BE2C (cell line): Measurements from ENCODE around the gene OTOA.
"Not testable (repeated sequence)": the region's sequence is repeated elsewhere in the genome, so short reads cannot be mapped to it uniquely, and the experiment has no call there.

Experiments
- DNase-seq: peaks from one replicate; pipeline ENCODE4 v3.0.0-alpha.2; 2020
- H3K27me3 ChIP-seq: fragments of 250-450 bp; sonication (Bioruptor Pico); 2 replicates; pipeline ENCODE4 v1.5.1; 2020; ENCODE audit warnings: mild to moderate bottlenecking
- H3K36me3 ChIP-seq: fragments of 250-450 bp; sonication (Bioruptor Pico); 2 replicates; pipeline ENCODE4 v1.5.1; 2020; ENCODE audit warnings: mild to moderate bottlenecking
- H3K4me1 ChIP-seq: fragments of 250-450 bp; sonication (Bioruptor Pico); 2 replicates; pipeline ENCODE4 v1.5.1; 2020
- H3K4me3 ChIP-seq: 2 replicates; pipeline ENCODE4 v1.5.1; 2011; ENCODE audit warnings: low read depth, low read length
- H3K9me3 ChIP-seq: fragments of 250-450 bp; sonication (Bioruptor Pico); 2 replicates; pipeline ENCODE4 v1.5.1; 2020
- CTCF ChIP-seq: IDR thresholded peaks from 2 replicates; pipeline ENCODE4 v1.5.1; 2012; ENCODE audit warnings: mild to moderate bottlenecking, low read depth, low read length

OTOA gene

GRCh38 chr16:21685034-21685455, 21.3 kb downstream of the OTOA start:
- no peaks in the 10 kb centered on the region for H3K4me1 ChIP-seq
- H3K36me3 ChIP-seq = no peaks in the 10 kb centered on the region
- no peak overlapping the region for H3K4me3 ChIP-seq
- H3K9me3 ChIP-seq = no peaks in the 10 kb centered on the region
- DNase-seq = no peak
- TF ChIP-seq CTCF = no peak
- no peaks in the 10 kb centered on the region for H3K27me3 ChIP-seq

GRCh38 chr16:21689107-21689506, 25.3 kb downstream of the OTOA start:
- no peaks in the 10 kb centered on the region for H3K4me1 ChIP-seq
- no peak overlapping the region for H3K4me3 ChIP-seq
- H3K27me3 ChIP-seq = no peaks in the 10 kb centered on the region
- H3K9me3 ChIP-seq = no peaks in the 10 kb centered on the region
- no peak for TF ChIP-seq CTCF
- no peak for DNase-seq
- no peaks in the 10 kb centered on the region for H3K36me3 ChIP-seq

GRCh38 chr16:21690967-21691366, 27.2 kb downstream of the OTOA start:
- not testable (repeated sequence) for H3K4me1 ChIP-seq

GRCh38 chr16:21694609-21695008, 30.8 kb downstream of the OTOA start:
- Histone ChIP-seq H3K4me3 (no peak overlapping the region), H3K4me1 (no peaks in the 10 kb centered on the region), H3K27me3 (no peaks in the 10 kb centered on the region), H3K36me3 (no peaks in the 10 kb centered on the region), H3K9me3 (no peaks in the 10 kb centered on the region)
- TF ChIP-seq CTCF = no peak
- no peak for DNase-seq

More at GRCh38 chr16:21690967-21691366, 27.2 kb downstream of the OTOA start:
- H3K36me3 ChIP-seq, DNase-seq, H3K27me3 ChIP-seq, H3K9me3 ChIP-seq, H3K4me3 ChIP-seq: not testable (repeated sequence)

GRCh38 chr16:21697032-21697431, 33.3 kb downstream of the OTOA start:
- no peak for DNase-seq
- no peaks in the 10 kb centered on the region for H3K27me3 ChIP-seq
- no peaks in the 10 kb centered on the region for H3K9me3 ChIP-seq
- no peak for TF ChIP-seq CTCF
- H3K4me1 ChIP-seq = no peaks in the 10 kb centered on the region
- H3K36me3 ChIP-seq = no peaks in the 10 kb centered on the region
- no peak overlapping the region for H3K4me3 ChIP-seq

GRCh38 chr16:21698169-21699032, 34.6 kb downstream of the OTOA start:
- Histone ChIP-seq H3K27me3 (no peaks in the 10 kb centered on the region), H3K36me3 (no peaks in the 10 kb centered on the region), H3K4me3 (no peak overlapping the region), H3K4me1 (no peaks in the 10 kb centered on the region), H3K9me3 (no peaks in the 10 kb centered on the region)
- DNase-seq = no peak
- TF ChIP-seq CTCF = peak; percentile 7; the same call in 1 of the 2 replicates
